ENCODE data around the gene JPT2. TPM values are rescaled to one million over a fixed set of nuclear protein-coding genes. Genes with fewer than 3 reads are reported as not detected.

The JPT2 gene
- total RNA-seq, 1 donor from 2014 or later = 180 TPM

- no peak for TF ChIP-seq CTCF (IDR thresholded peaks at IDR 0.05; ENCODE audit: unreplicated experiment)
- no peak for DNase-seq (ENCODE audit: low spot score)
- Mint-ChIP-seq H3K4me3 (ENCODE audit: unreplicated experiment) (no peak overlapping the region), H3K36me3 (ENCODE audit: low read depth, unreplicated experiment) (peaks cover 50% of the 10 kb centered on the region), H3K9me3 (ENCODE audit: unreplicated experiment) (no peaks in the 10 kb centered on the region), H3K27me3 (ENCODE audit: unreplicated experiment) (peaks cover 1% of the 10 kb centered on the region), H3K27ac (ENCODE audit: unreplicated experiment) (no peak overlapping the region), H3K4me1 (ENCODE audit: unreplicated experiment) (no peaks in the 10 kb centered on the region)
These were observed 12.7 kb downstream of the JPT2 start for GRCh38 chr16:1690810-1691209.

- DNase-seq (ENCODE audit: low spot score) = no peak
- peaks cover 50% of the 10 kb centered on the region for H3K36me3 Mint-ChIP-seq (ENCODE audit: low read depth, unreplicated experiment)
- peaks cover 1% of the 10 kb centered on the region for H3K27me3 Mint-ChIP-seq (ENCODE audit: unreplicated experiment)
- H3K4me3 Mint-ChIP-seq (ENCODE audit: unreplicated experiment) = no peak overlapping the region
- H3K9me3 Mint-ChIP-seq (ENCODE audit: unreplicated experiment) = no peaks in the 10 kb centered on the region
- TF ChIP-seq CTCF (IDR thresholded peaks at IDR 0.05; ENCODE audit: unreplicated experiment) = no peak
- H3K4me1 Mint-ChIP-seq (ENCODE audit: unreplicated experiment) = no peaks in the 10 kb centered on the region
- H3K27ac Mint-ChIP-seq (ENCODE audit: unreplicated experiment) = no peak overlapping the region
These were observed 13.2 kb downstream of the JPT2 start for GRCh38 chr16:1691276-1691675.

- no peak for TF ChIP-seq CTCF (IDR thresholded peaks at IDR 0.05; ENCODE audit: unreplicated experiment)
- Mint-ChIP-seq H3K4me1 (ENCODE audit: unreplicated experiment) (no peaks in the 10 kb centered on the region), H3K36me3 (ENCODE audit: low read depth, unreplicated experiment) (peaks cover 54% of the 10 kb centered on the region), H3K27ac (ENCODE audit: unreplicated experiment) (no peak overlapping the region), H3K9me3 (ENCODE audit: unreplicated experiment) (no peaks in the 10 kb centered on the region), H3K4me3 (ENCODE audit: unreplicated experiment) (no peak overlapping the region), H3K27me3 (ENCODE audit: unreplicated experiment) (peaks cover 1% of the 10 kb centered on the region)
- DNase-seq (ENCODE audit: low spot score) = no peak
These were observed 13.9 kb downstream of the JPT2 start for GRCh38 chr16:1691956-1692355.

GRCh38 chr16:1696863-1697262, 18.8 kb downstream of the JPT2 start:
- H3K9me3 Mint-ChIP-seq (ENCODE audit: unreplicated experiment) = no peaks in the 10 kb centered on the region
- peaks cover 1% of the 10 kb centered on the region for H3K27me3 Mint-ChIP-seq (ENCODE audit: unreplicated experiment)
- H3K36me3 Mint-ChIP-seq (ENCODE audit: low read depth, unreplicated experiment) = peaks cover 59% of the 10 kb centered on the region
- no peak overlapping the region for H3K27ac Mint-ChIP-seq (ENCODE audit: unreplicated experiment)
- no peaks in the 10 kb centered on the region for H3K4me1 Mint-ChIP-seq (ENCODE audit: unreplicated experiment)
- no peak overlapping the region for H3K4me3 Mint-ChIP-seq (ENCODE audit: unreplicated experiment)
- TF ChIP-seq CTCF (IDR thresholded peaks at IDR 0.05; ENCODE audit: unreplicated experiment) = no peak
- no peak for DNase-seq (ENCODE audit: low spot score)

GRCh38 chr16:1698680-1699079, 20.6 kb downstream of the JPT2 start:
- no peak for TF ChIP-seq CTCF (IDR thresholded peaks at IDR 0.05; ENCODE audit: unreplicated experiment)
- no peak overlapping the region for H3K27ac Mint-ChIP-seq (ENCODE audit: unreplicated experiment)
- H3K27me3 Mint-ChIP-seq (ENCODE audit: unreplicated experiment) = no peaks in the 10 kb centered on the region
- no peak for DNase-seq (ENCODE audit: low spot score)
- no peaks in the 10 kb centered on the region for H3K4me1 Mint-ChIP-seq (ENCODE audit: unreplicated experiment)
- H3K4me3 Mint-ChIP-seq (ENCODE audit: unreplicated experiment) = no peak overlapping the region
- H3K9me3 Mint-ChIP-seq (ENCODE audit: unreplicated experiment) = no peaks in the 10 kb centered on the region
- peaks cover 57% of the 10 kb centered on the region for H3K36me3 Mint-ChIP-seq (ENCODE audit: low read depth, unreplicated experiment)
